Heart right ventricle (tissue), 16 donors: ENCODE measurements around the gene PLA2G4C. TPM values are rescaled to one million over a fixed set of nuclear protein-coding genes. Genes with fewer than 3 reads are reported as not detected.

Experiments
- ATAC-seq, 8 donors: fragments of 200-7000 bp; cut with Tn5 transposase; one replicate each; pipeline ENCODE4 v1.9.1; 2020; ENCODE audit warnings: mild to moderate bottlenecking in 8 of 8, moderate library complexity in 8 of 8, moderate number of reproducible peaks in 1 of 8
- DNase-seq, 2 donors: peaks; one replicate each; pipeline ENCODE4 v3.0.0-alpha.2; 2020
- H3K27ac ChIP-seq, 10 donors: fragments of 200-600 bp; sonication (generic) in 2 of 10; one replicate each; pipeline versions ENCODE4 v1.5.0 to v1.8.0; 2020 to 2022; ENCODE audit warnings: mild to moderate bottlenecking in 3 of 10
- H3K27me3 ChIP-seq, 7 donors: fragments of 200-600 bp; one replicate each; pipeline ENCODE4 v1.8.0; 2021 to 2022; ENCODE audit warnings: mild to moderate bottlenecking in 2 of 7
- H3K36me3 ChIP-seq, 9 donors: fragments of 200-600 bp; sonication (generic) in 1 of 9; one replicate each; pipeline versions ENCODE4 v1.5.0 to v1.8.0; 2020 to 2022; ENCODE audit warnings: mild to moderate bottlenecking in 2 of 9
- H3K4me1 ChIP-seq, 9 donors: fragments of 200-600 bp; sonication (generic) in 1 of 9; one replicate each; pipeline versions ENCODE4 v1.5.0 to v1.8.0; 2020 to 2022; ENCODE audit warnings: mild to moderate bottlenecking in 4 of 9
- H3K4me3 ChIP-seq, 10 donors: fragments of 200-600 bp; sonication (generic) in 2 of 10; one replicate each; pipeline versions ENCODE4 v1.5.0 to v1.8.0; 2020 to 2022; ENCODE audit warnings: mild to moderate bottlenecking in 7 of 10, moderate library complexity in 2 of 10
- H3K9me3 ChIP-seq, 11 donors: fragments of 200-600 bp in 10 of 11; sonication (generic) in 2 of 11; one replicate each; pipeline versions ENCODE4 v1.5.0 to v1.8.0; 2013 to 2022; ENCODE audit warnings: mild to moderate bottlenecking in 2 of 11, control low read depth in 1 of 11, moderate library complexity in 1 of 11
- WGBS, 2 donors: extraction: QIAGEN DNeasy Blood & Tissue Kit; methylation state at CpG; one replicate each; pipeline ENCODE4 v1.1.7; 2013; ENCODE audit warnings: inconsistent platforms in 1 of 2; 5-methylcytosine and 5-hydroxymethylcytosine counted together
- intact Hi-C, 10 donors: fragments of 100-400 bp; cut with DNase I; formaldehyde crosslinking; loops; one replicate each; pipeline versions ENCODE4 v1.11.1 to v1.14.2; 2022
- polyA plus RNA-seq, 2 donors: library from polyadenylated mRNA; stranded (reverse); fragments of 200-250 nt; gene quantifications; one replicate each; pipeline ENCODE4 v1.2.3, GENCODE V29; 2013
- total RNA-seq, 10 donors: library from RNA; stranded (reverse); fragmentation: NEBNext Ultra II Directional in 3 of 10; extraction: Animal tissue kit (Norgen Biotek cat#: 25700) in 3 of 10; gene quantifications; one replicate each; pipeline versions ENCODE4 v1.2.1 to v1.2.4, GENCODE V29; 2021 to 2023
- TF ChIP-seq, protein P1 (sequence below), 9 donors: fragments of 200-600 bp; sonication (generic) in 2 of 9; IDR thresholded peaks; one replicate each; pipeline versions ENCODE4 v1.5.0 to v1.8.0; 2021 to 2022; ENCODE audit warnings: antibody characterized with exemption in 9 of 9, mild to moderate bottlenecking in 5 of 9, moderate library complexity in 1 of 9
- donor health status: Arrhythmogenic right ventricular cardiomyopathy.
- donor health status: ischemic (EF 13 %, LVEDD 7.1; RV severe dilation, severe dysfunction).
- donor health status: healthy with polysubstance abuse.
- donor health status: DM: no; HTN: yes; CAD: no.
- donor health status: DM: no; HTN: no; CAD: no.
- donor health status: ischemic (EF 25% LVEDD 6.9; RV normal size, moderate dysfunction).
- donor health status: ischemic (EF 25% LVEDD 5.7; RV mildly dilated, moderate dysfunction).
- donor health status: healthy.
- donor health status: DM: yes; HTN: yes; CAD: no.
- donor health status: Ischemic cardiomyopathy.
- donor health status: ischemic (EF 35%, LVEDD 5.7; RV mildly dilated, moderate dysfunction).
- donor health status: nonischemic (EF 11% LVEDD 7.7; RV severe dilation, severe dysfunction).
- donor health status: DM: yes; HTN: yes; CAD: no.
- donor health status: PGD.
- donor health status: ischemic (EF 29% LVEDD 5.4; RV normal size, mild dysfunction).
- donor health status: nonischemic (EF 23%, LVEDD 6.1; RV moderate dilation, normal function).

PLA2G4C gene
- total and polyA plus RNA-seq, 12 donors, result 15.0 to 71.2 (median 46.3) TPM

DNA sequence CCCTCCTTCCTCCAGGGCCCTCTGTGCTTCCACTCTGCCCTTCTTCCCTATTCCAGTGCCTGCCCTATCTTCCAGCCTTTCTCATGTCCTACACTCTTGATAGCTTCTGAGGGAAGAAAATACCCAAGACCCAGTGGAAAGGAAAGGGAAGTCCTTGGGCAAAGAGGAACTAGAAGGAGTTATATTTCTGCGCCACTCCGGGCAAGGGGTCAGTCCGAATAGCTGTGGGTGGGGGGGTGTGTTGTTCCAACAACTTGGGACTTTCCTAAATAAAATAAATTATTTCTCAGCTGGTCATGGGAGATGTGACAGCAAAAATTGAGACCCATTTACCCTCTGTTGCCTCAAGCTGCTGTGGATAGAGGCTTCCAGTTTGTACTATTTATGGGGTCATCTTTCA lies 89.9 kb downstream of the PLA2G4C start:
- ATAC-seq (no peak), DNase-seq (no peak)
- Histone ChIP-seq H3K9me3 (no peaks in the 10 kb centered on the region), H3K36me3 (no peaks in the 10 kb centered on the region), H3K4me1 (no peaks in the 10 kb centered on the region), H3K27me3 (peaks cover 0 to 34% (median 5%) of the 10 kb centered on the region in 7 donors), H3K27ac (no peak overlapping the region), H3K4me3 (no peak overlapping the region)
- intact Hi-C loops, result no loop called here
- TF ChIP-seq, protein P1, sequence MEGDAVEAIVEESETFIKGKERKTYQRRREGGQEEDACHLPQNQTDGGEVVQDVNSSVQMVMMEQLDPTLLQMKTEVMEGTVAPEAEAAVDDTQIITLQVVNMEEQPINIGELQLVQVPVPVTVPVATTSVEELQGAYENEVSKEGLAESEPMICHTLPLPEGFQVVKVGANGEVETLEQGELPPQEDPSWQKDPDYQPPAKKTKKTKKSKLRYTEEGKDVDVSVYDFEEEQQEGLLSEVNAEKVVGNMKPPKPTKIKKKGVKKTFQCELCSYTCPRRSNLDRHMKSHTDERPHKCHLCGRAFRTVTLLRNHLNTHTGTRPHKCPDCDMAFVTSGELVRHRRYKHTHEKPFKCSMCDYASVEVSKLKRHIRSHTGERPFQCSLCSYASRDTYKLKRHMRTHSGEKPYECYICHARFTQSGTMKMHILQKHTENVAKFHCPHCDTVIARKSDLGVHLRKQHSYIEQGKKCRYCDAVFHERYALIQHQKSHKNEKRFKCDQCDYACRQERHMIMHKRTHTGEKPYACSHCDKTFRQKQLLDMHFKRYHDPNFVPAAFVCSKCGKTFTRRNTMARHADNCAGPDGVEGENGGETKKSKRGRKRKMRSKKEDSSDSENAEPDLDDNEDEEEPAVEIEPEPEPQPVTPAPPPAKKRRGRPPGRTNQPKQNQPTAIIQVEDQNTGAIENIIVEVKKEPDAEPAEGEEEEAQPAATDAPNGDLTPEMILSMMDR (IDR thresholded peaks at IDR 0.05), result no peak
- WGBS, 2 donors, result 76 to 81% methylated on average over 3 of the region's 3 CpGs

DNA sequence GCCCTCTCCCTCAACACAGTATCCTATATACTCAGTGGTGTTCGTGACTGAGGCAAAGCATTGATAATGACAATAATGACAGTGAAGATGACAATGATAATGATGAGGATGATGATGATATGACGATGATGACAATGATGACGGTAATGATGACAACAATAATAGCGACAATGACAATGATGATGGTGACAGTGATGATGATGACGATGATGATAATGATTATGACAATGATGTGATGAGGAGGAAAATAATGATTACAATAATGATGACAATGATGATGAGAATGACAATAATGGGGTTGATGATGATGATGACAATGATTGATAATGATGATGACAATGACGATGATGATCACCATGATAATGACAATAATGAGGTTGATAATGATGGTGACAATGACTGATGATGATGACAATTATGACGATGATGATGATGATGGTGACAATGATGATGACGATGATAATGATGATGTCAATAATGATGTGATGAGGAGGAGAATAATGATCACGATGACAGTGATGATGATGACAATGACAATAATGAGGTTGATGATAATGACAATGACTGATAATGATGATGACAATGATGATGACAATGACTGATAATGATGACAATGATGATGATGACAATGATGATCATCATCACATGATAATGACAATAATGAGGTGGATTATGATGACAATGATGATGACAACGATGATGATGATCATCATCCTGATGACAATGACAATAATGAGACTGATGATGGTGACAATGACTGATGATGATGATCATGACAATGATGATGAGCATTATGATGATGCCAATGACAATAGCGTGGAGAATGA lies 99.5 kb downstream of the PLA2G4C start:
- intact Hi-C loops, result no loop called here
- WGBS, 2 donors, result 87 to 90% methylated on average over 11 of the region's 11 CpGs
- no peak overlapping the region for H3K27ac ChIP-seq
- H3K4me1 ChIP-seq, result no peaks in the 10 kb centered on the region
- DNase-seq (no peak), ATAC-seq (no peak)
- peaks cover 0 to 26% (median 8%) of the 10 kb centered on the region in 7 donors for H3K27me3 ChIP-seq
- no peaks in the 10 kb centered on the region for H3K36me3 ChIP-seq
- no peak overlapping the region for H3K4me3 ChIP-seq
- TF ChIP-seq, protein P1 (IDR thresholded peaks at IDR 0.05), result no peak
- H3K9me3 ChIP-seq, result peaks cover 0 to 20% (median 0%) of the 10 kb centered on the region in 11 donors

DNA sequence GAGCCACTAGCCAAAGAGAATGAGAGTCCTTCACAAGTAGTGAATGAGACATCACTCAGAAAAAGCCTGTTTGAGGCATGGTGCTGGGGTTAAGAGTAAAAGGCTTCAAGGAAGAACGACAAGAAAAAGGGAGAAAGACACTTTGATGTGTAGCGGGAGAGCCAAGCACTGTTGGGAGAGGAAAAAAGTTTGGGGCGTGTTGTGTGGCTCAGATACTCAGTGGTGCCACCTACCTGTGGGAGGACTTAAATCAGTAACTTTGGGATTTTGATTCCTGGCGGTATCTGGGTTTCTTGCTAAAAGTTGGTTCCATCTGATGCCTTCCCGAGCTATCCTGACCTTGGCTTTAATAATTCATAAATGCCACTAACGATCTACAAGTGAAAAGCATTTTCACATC lies 103.9 kb downstream of the PLA2G4C start:
- 79 to 80% methylated on average over 6 of the region's 6 CpGs for WGBS, 2 donors

DNA sequence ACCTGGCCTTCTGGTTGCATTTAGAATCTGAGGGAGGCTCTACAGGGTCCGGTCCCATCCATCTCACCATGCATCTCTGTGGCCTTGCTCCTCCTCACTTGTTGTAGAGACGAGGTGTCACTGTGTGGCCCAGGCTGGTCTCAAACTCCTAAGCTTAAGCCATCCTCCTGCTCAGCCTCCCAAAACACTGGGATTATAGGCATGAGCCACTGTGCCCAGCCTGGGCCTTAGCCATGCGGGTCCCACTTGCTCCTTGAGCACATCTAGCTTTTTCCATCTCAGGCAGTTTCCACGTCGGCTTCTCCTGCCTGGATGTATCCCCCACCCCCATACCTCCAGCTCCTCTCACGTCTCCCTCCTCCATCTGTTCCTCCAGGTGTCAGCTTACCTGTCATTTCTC lies 106.4 kb downstream of the PLA2G4C start:
- Histone ChIP-seq H3K4me1 (no peaks in the 10 kb centered on the region), H3K9me3 (peaks cover 0 to 17% (median 0%) of the 10 kb centered on the region in 11 donors), H3K4me3 (no peak overlapping the region), H3K27me3 (peaks cover 0 to 17% (median 8%) of the 10 kb centered on the region in 7 donors), H3K27ac (no peak overlapping the region), H3K36me3 (no peaks in the 10 kb centered on the region)
- no peak for DNase-seq
- intact Hi-C loops, result no loop called here
- ATAC-seq, result no peak
- 71 to 75% methylated on average over 6 of the region's 6 CpGs for WGBS, 2 donors
- TF ChIP-seq, protein P1 (IDR thresholded peaks at IDR 0.05), result no peak

More for the DNA sequence above, 103.9 kb downstream of the PLA2G4C start:
- Histone ChIP-seq H3K9me3 (peaks cover 0 to 20% (median 0%) of the 10 kb centered on the region in 11 donors), H3K27me3 (peaks cover 0 to 17% (median 8%) of the 10 kb centered on the region in 7 donors), H3K4me3 (no peak overlapping the region), H3K36me3 (no peaks in the 10 kb centered on the region), H3K27ac (no peak overlapping the region), H3K4me1 (no peaks in the 10 kb centered on the region)
- ATAC-seq (no peak), DNase-seq (no peak)
- intact Hi-C loops, result no loop called here
- TF ChIP-seq, protein P1 (IDR thresholded peaks at IDR 0.05), result no peak
